Jurkat, Clone E6-1 (cell line): ENCODE data around the gene STK10.

Experiments
- DNase-seq: peaks from one replicate; pipeline ENCODE4 v3.0.0-alpha.2; 2011; ENCODE audit warnings: low read depth, low spot score
- H3K4me3 ChIP-seq: 2 replicates; pipeline ENCODE4 v1.5.1; 2011; ENCODE audit warnings: mild to moderate bottlenecking, low read length, control low read depth, moderate library complexity

The STK10 gene

GRCh38 chr5:172098046-172098445, 90.0 kb downstream of the STK10 start:
- no peak for DNase-seq
- H3K4me3 ChIP-seq: no peak overlapping the region

GRCh38 chr5:172097356-172097755, 90.7 kb downstream of the STK10 start:
- DNase-seq: no peak
- no peak overlapping the region for H3K4me3 ChIP-seq

GRCh38 chr5:172096207-172096940, 91.7 kb downstream of the STK10 start:
- no peak overlapping the region for H3K4me3 ChIP-seq
- DNase-seq: no peak

- H3K4me3 ChIP-seq: no peak overlapping the region
Measured at GRCh38 chr5:172095368-172096206, 92.4 kb downstream of the STK10 start.

GRCh38 chr5:172093965-172094364, 94.1 kb downstream of the STK10 start:
- no peak overlapping the region for H3K4me3 ChIP-seq
- DNase-seq: no peak

More at GRCh38 chr5:172095368-172096206, 92.4 kb downstream of the STK10 start:
- no peak for DNase-seq

- H3K4me3 ChIP-seq: no peak overlapping the region
- no peak for DNase-seq
Measured at GRCh38 chr5:172093559-172093958, 94.5 kb downstream of the STK10 start.

- DNase-seq: no peak
- H3K4me3 ChIP-seq: no peak overlapping the region
Measured at GRCh38 chr5:172091956-172092732, 95.9 kb downstream of the STK10 start.

- H3K4me3 ChIP-seq: no peak overlapping the region
- DNase-seq: no peak
Measured at GRCh38 chr5:172090976-172091547, 97.0 kb downstream of the STK10 start.

- H3K4me3 ChIP-seq: no peak overlapping the region
- DNase-seq: no peak
Measured at GRCh38 chr5:172089298-172090117, 98.5 kb downstream of the STK10 start.

- no peak overlapping the region for H3K4me3 ChIP-seq
- no peak for DNase-seq
Measured at GRCh38 chr5:172088801-172089200, 99.2 kb downstream of the STK10 start.

- no peak overlapping the region for H3K4me3 ChIP-seq
- no peak for DNase-seq
Measured at GRCh38 chr5:172086194-172086975, 101.6 kb downstream of the STK10 start.

- H3K4me3 ChIP-seq: no peak overlapping the region
- no peak for DNase-seq
Measured at GRCh38 chr5:172085738-172086137, 102.3 kb downstream of the STK10 start.

GRCh38 chr5:172082180-172082579, 105.8 kb downstream of the STK10 start:
- H3K4me3 ChIP-seq: no peak overlapping the region
- no peak for DNase-seq

- DNase-seq: no peak
- no peak overlapping the region for H3K4me3 ChIP-seq
Measured at GRCh38 chr5:172079876-172080275, 108.1 kb downstream of the STK10 start.

GRCh38 chr5:172078726-172079345, 109.2 kb downstream of the STK10 start:
- DNase-seq: no peak

GRCh38 chr5:172077664-172078425, 110.2 kb downstream of the STK10 start:
- no peak overlapping the region for H3K4me3 ChIP-seq

More at GRCh38 chr5:172078726-172079345, 109.2 kb downstream of the STK10 start:
- H3K4me3 ChIP-seq: no peak overlapping the region

More at GRCh38 chr5:172077664-172078425, 110.2 kb downstream of the STK10 start:
- no peak for DNase-seq
